ENCODE data around the gene CCDC32.

CCDC32 gene

GRCh38 chr15:40565333-40566238 lies 744 bp upstream of the CCDC32 start:
- DNase-seq = no peak

GRCh38 chr15:40563426-40563825 lies 1.4 kb downstream of the CCDC32 start:
- no peak for DNase-seq

GRCh38 chr15:40562691-40563090 lies 2.2 kb downstream of the CCDC32 start:
- no peak for DNase-seq

GRCh38 chr15:40558952-40559742 lies 5.7 kb downstream of the CCDC32 start:
- no peak for DNase-seq

GRCh38 chr15:40555876-40556275 lies 9.0 kb downstream of the CCDC32 start:
- DNase-seq = no peak

- no peak for DNase-seq
These were observed 10.7 kb downstream of the CCDC32 start for GRCh38 chr15:40554161-40554525.

GRCh38 chr15:40550341-40551037 lies 14.4 kb downstream of the CCDC32 start:
- no peak for DNase-seq

GRCh38 chr15:40549894-40550293 lies 14.9 kb downstream of the CCDC32 start:
- no peak for DNase-seq

- no peak for DNase-seq
These were observed 16.2 kb downstream of the CCDC32 start for GRCh38 chr15:40548610-40549009.

- DNase-seq = no peak
These were observed 19.4 kb downstream of the CCDC32 start for GRCh38 chr15:40545457-40545856.

- DNase-seq = no peak
These were observed 21.1 kb downstream of the CCDC32 start for GRCh38 chr15:40543631-40544294.

- no peak for DNase-seq
These were observed 21.8 kb downstream of the CCDC32 start for GRCh38 chr15:40543082-40543481.

GRCh38 chr15:40538976-40539375 lies 25.9 kb downstream of the CCDC32 start:
- no peak for DNase-seq

- DNase-seq = no peak
These were observed 28.3 kb downstream of the CCDC32 start for GRCh38 chr15:40536501-40536900.

GRCh38 chr15:40534371-40534770 lies 30.5 kb downstream of the CCDC32 start:
- no peak for DNase-seq

GRCh38 chr15:40533763-40534364 lies 31.0 kb downstream of the CCDC32 start:
- no peak for DNase-seq

- DNase-seq = no peak
These were observed 36.0 kb downstream of the CCDC32 start for GRCh38 chr15:40528801-40529200.

- no peak for DNase-seq
These were observed 39.0 kb downstream of the CCDC32 start for GRCh38 chr15:40525855-40526254.

GRCh38 chr15:40523611-40524010 lies 41.2 kb downstream of the CCDC32 start:
- DNase-seq = no peak

GRCh38 chr15:40516322-40516721 lies 48.5 kb downstream of the CCDC32 start:
- DNase-seq = no peak

GRCh38 chr15:40513609-40514008 lies 51.2 kb downstream of the CCDC32 start:
- DNase-seq = no peak

GRCh38 chr15:40512440-40512839 lies 52.4 kb downstream of the CCDC32 start:
- no peak for DNase-seq
